HCT116 (cell line): ENCODE data around the gene RBM19. TPM values are rescaled to one million over a fixed set of nuclear protein-coding genes. Genes with fewer than 3 reads are reported as not detected.

Source experiments
- ATAC-seq: fragments of 200-7000 bp; cut with Tn5 transposase; 2 replicates; pipeline ENCODE4 v1.9.1; 2020; ENCODE audit warnings: mild to moderate bottlenecking, moderate library complexity
- BruUV-seq: library from RNA; stranded (reverse); fragments of 400-500 nt; replicated peaks from 2 replicates; lab custom pipeline; 2021; lab: Mats Ljungman, UMichigan
- CTCF ChIA-PET: fragments of 300-600 bp; sonication (Branson Sonifier 250); formaldehyde crosslinking; loops from one replicate; lab custom pipeline; 2021; ENCODE audit warnings: antibody characterized with exemption; lab: Charles Lee
- POLR2A ChIA-PET: fragments of 300-600, 350-600 bp; sonication (Branson Sonifier 250); formaldehyde crosslinking; loops from one replicate; lab custom pipeline; 2021; ENCODE audit warnings: antibody characterized with exemption; lab: Charles Lee
- RAD21 ChIA-PET, 2 experiments: fragments of 300-600 bp; sonication (Branson Sonifier 250); formaldehyde crosslinking; loops; one replicate each; lab custom pipeline; 2023; ENCODE audit warnings: low total read pairs in 2 of 2; ENCODE audit not compliant: uncharacterized antibody in 2 of 2, unreplicated experiment in 2 of 2, low non-redundant PET in 1 of 2; lab: Charles Lee
- DNase-seq: peaks from one replicate; pipeline ENCODE4 v3.0.0-alpha.2; 2010; ENCODE audit warnings: low read depth, low spot score
- H2AFZ ChIP-seq: fragments of 200-600 bp; shearing (Covaris generic), sonication (generic); 2 replicates; pipeline ENCODE4 v1.6.1; 2017; ENCODE audit warnings: low read depth, mixed run types, mixed read lengths, antibody characterized with exemption, low read length; ENCODE audit not compliant: poor library complexity, severe bottlenecking
- H3K27ac ChIP-seq: 2 replicates; pipeline ENCODE4 v1.5.1; 2012; ENCODE audit warnings: low read depth, low read length
- H3K27me3 ChIP-seq: fragments of 200-600 bp; sonication (generic); 2 replicates; pipeline ENCODE4 v1.6.1; 2016; ENCODE audit warnings: mixed run types, low read length, mixed read lengths; ENCODE audit not compliant: insufficient read depth
- H3K36me3 ChIP-seq, 2 experiments: fragments of 200-500 bp in 1 of 2; fragments of 200-600 bp in 1 of 2; sonication (Bioruptor generic) in 1 of 2; sonication (generic) in 1 of 2; 2 replicates each; pipeline versions ENCODE4 v1.5.1 to v1.6.1; 2014 to 2016; ENCODE audit warnings: low read length in 2 of 2, inconsistent platforms in 1 of 2, mixed read lengths in 1 of 2, mixed run types in 1 of 2; ENCODE audit not compliant: insufficient read depth in 2 of 2, control insufficient read depth in 1 of 2
- H3K4me1 ChIP-seq, 2 experiments: fragments of 200-600 bp in 1 of 2; sonication (generic) in 1 of 2; 2 replicates each; pipeline versions ENCODE4 v1.5.1 to v1.6.1; 2012 to 2017; ENCODE audit warnings: low read length in 2 of 2, inconsistent platforms in 1 of 2, mild to moderate bottlenecking in 1 of 2, mixed read lengths in 1 of 2, mixed run types in 1 of 2, moderate library complexity in 1 of 2; ENCODE audit not compliant: insufficient read depth in 2 of 2, control insufficient read depth in 1 of 2
- H3K4me2 ChIP-seq: fragments of 200-600 bp; sonication (generic); 2 replicates; pipeline ENCODE4 v1.6.1; 2017; ENCODE audit warnings: mixed run types, low read length, mixed read lengths
- H3K4me3 ChIP-seq, 2 experiments: fragments of 200-600 bp in 1 of 2; sonication (generic) in 1 of 2; replicated peaks in 1 of 2; 2 replicates each; pipeline ENCODE4 v1.5.1; 2011 to 2016; ENCODE audit warnings: low read length in 2 of 2, control low read depth in 1 of 2, low read depth in 1 of 2, mild to moderate bottlenecking in 1 of 2, mixed read lengths in 1 of 2, mixed run types in 1 of 2
- H3K79me2 ChIP-seq: fragments of 200-600 bp; sonication (generic); 2 replicates; pipeline ENCODE4 v1.6.1; 2017; ENCODE audit warnings: mild to moderate bottlenecking, mixed run types, low read length, moderate library complexity, mixed read lengths; ENCODE audit not compliant: insufficient read depth
- H3K9ac ChIP-seq: fragments of 200-600 bp; sonication (generic); 2 replicates; pipeline ENCODE4 v1.6.1; 2016; ENCODE audit warnings: low read length, mixed read lengths
- H3K9me2 ChIP-seq: fragments of 200-600 bp; sonication (generic), shearing (Covaris generic); 2 replicates; pipeline ENCODE4 v1.6.1; 2017; ENCODE audit warnings: mixed run types, mild to moderate bottlenecking, moderate library complexity; ENCODE audit not compliant: insufficient read depth
- H3K9me3 ChIP-seq, 2 experiments: fragments of 200-500 bp in 1 of 2; fragments of 200-600 bp in 1 of 2; sonication (Bioruptor generic) in 1 of 2; sonication (generic) in 1 of 2; 2 replicates each; pipeline ENCODE4 v1.6.1; 2014 to 2017; ENCODE audit warnings: low read length in 2 of 2, mixed read lengths in 2 of 2, inconsistent platforms in 1 of 2, low read depth in 1 of 2, mild to moderate bottlenecking in 1 of 2, mixed run types in 1 of 2, moderate library complexity in 1 of 2; ENCODE audit not compliant: control insufficient read depth in 1 of 2, insufficient read depth in 1 of 2
- H4K20me1 ChIP-seq: fragments of 200-600 bp; sonication (generic), shearing (Covaris generic); 2 replicates; pipeline ENCODE4 v1.6.1; 2017; ENCODE audit warnings: mixed run types, mild to moderate bottlenecking, moderate library complexity; ENCODE audit not compliant: insufficient read depth
- CBX3 ChIP-seq: IDR thresholded peaks from 2 replicates; pipeline ENCODE4 v1.6.1; 2012; ENCODE audit warnings: low read depth
- CTCF ChIP-seq, 3 experiments: fragments of 200-600 bp in 1 of 3; sonication (generic) in 1 of 3; IDR thresholded peaks in 2 of 3; conservative IDR thresholded peaks in 1 of 3; 2 replicates each; pipeline ENCODE4 v1.5.1; 2012 to 2017; ENCODE audit warnings: low read depth in 2 of 3, low read length in 2 of 3, antibody characterized with exemption in 1 of 3, borderline replicate concordance in 1 of 3, control low read depth in 1 of 3, mild to moderate bottlenecking in 1 of 3, mixed read lengths in 1 of 3, mixed run types in 1 of 3, moderate library complexity in 1 of 3; ENCODE audit not compliant: insufficient read depth in 1 of 3
- ELF1 ChIP-seq: IDR thresholded peaks from 2 replicates; pipeline ENCODE4 v1.6.1; 2012; ENCODE audit warnings: low read depth, borderline replicate concordance
- EZH2 ChIP-seq: fragments of 200-600 bp; sonication (generic); IDR thresholded peaks from 2 replicates; pipeline ENCODE4 v1.6.1; 2017; ENCODE audit warnings: antibody characterized with exemption, mixed run types
- FOSL1 ChIP-seq: IDR thresholded peaks from 2 replicates; pipeline ENCODE4 v1.6.1; 2012; ENCODE audit warnings: low read depth
- JUND ChIP-seq: IDR thresholded peaks from 2 replicates; pipeline ENCODE4 v1.6.1; 2012
- MAX ChIP-seq: IDR thresholded peaks from 2 replicates; pipeline ENCODE4 v1.6.1; 2012
- POLR2A ChIP-seq: IDR thresholded peaks from 2 replicates; pipeline ENCODE4 v1.7.0; 2011; ENCODE audit warnings: borderline replicate concordance; ENCODE audit not compliant: insufficient read depth, insufficient read length; ENCODE audit errors: extremely low read depth
- REST ChIP-seq: IDR thresholded peaks from 2 replicates; pipeline ENCODE4 v1.6.1; 2012; ENCODE audit warnings: low read depth
- TCF7L2 ChIP-seq: IDR thresholded peaks from 2 replicates; pipeline ENCODE4 v1.7.0; 2011; ENCODE audit warnings: borderline replicate concordance, inconsistent platforms; ENCODE audit not compliant: insufficient read depth, insufficient read length; ENCODE audit errors: extremely low read depth
- ZBTB33 ChIP-seq: IDR thresholded peaks from 2 replicates; pipeline ENCODE4 v1.6.1; 2011; ENCODE audit warnings: mild to moderate bottlenecking, low read length, moderate library complexity; ENCODE audit not compliant: insufficient replicate concordance; ENCODE audit errors: extremely low read depth
- ZFX ChIP-seq: fragments of 450-650 bp; IDR thresholded peaks from 2 replicates; pipeline ENCODE4 v1.6.1; 2017
- intact Hi-C: fragments of 100-400 bp; cut with micrococcal nuclease; formaldehyde crosslinking; loops from 2 replicates; pipeline ENCODE4 v1.10.0; 2022
- total RNA-seq: library from RNA; stranded (reverse); gene quantifications from one replicate; pipeline ENCODE4 v1.2.1, GENCODE V29; 2021; ENCODE audit not compliant: unreplicated experiment

RBM19 gene
- total RNA-seq, 1 experiment from 2014 or later = 30.7 TPM

- TF ChIP-seq CTCF (IDR thresholded peaks at IDR 0.05 in 2 of 3, conservative IDR thresholded peaks at IDR 0.05 in 1 of 3; ENCODE audit: borderline replicate concordance in 1 of 3, insufficient read depth in 1 of 3, low read depth in 2 of 3, low read length in 2 of 3) (no peak), TCF7L2 (no peak), JUND (no peak), REST (no peak)
Observed at GRCh38 chr12:113818283-113818682, 147.8 kb downstream of the RBM19 start (continued).

GRCh38 chr12:113816866-113817265, 149.3 kb downstream of the RBM19 start:
- TF ChIP-seq MAX (no peak), ZBTB33 (no peak), FOSL1 (no peak), POLR2A (no peak), EZH2 (no peak), CTCF (IDR thresholded peaks at IDR 0.05 in 2 of 3, conservative IDR thresholded peaks at IDR 0.05 in 1 of 3; ENCODE audit: borderline replicate concordance in 1 of 3, insufficient read depth in 1 of 3, low read depth in 2 of 3, low read length in 2 of 3) (no peak), ZFX (no peak), ELF1 (no peak), JUND (no peak), CBX3 (no peak)
- intact Hi-C loops = no loop called here
- RAD21 ChIA-PET = no interaction called here

More at GRCh38 chr12:113816866-113817265, 149.3 kb downstream of the RBM19 start:
- Histone ChIP-seq H3K27me3 (no peaks in the 10 kb centered on the region), H3K9me3 (no peaks in the 10 kb centered on the region), H3K9me2 (no peaks in the 10 kb centered on the region), H3K36me3 (no peaks in the 10 kb centered on the region), H2AFZ (no peak overlapping the region), H3K79me2 (no peaks in the 10 kb centered on the region), H4K20me1 (no peaks in the 10 kb centered on the region), H3K4me1 (no peaks in the 10 kb centered on the region), H3K4me3 (no peak overlapping the region), H3K27ac (no peak overlapping the region), H3K4me2 (no peak overlapping the region), H3K9ac (no peak overlapping the region)
- ChIA-PET CTCF (no interaction called here), POLR2A (no interaction called here)
- DNase-seq (no peak), ATAC-seq (no peak)
- BruUV-seq = no TSS peak
